Cardiac fibroblast (primary cell): ENCODE data around the gene CD276.
"Not testable (repeated sequence)": the region's sequence is repeated elsewhere in the genome, so short reads cannot be mapped to it uniquely, and the experiment has no call there.

Experiments used
- DNase-seq, 2 donors: peaks; one replicate each; pipeline versions ENCODE4 v3.0.0 to v3.0.0-alpha.2; 2010; ENCODE audit warnings: low read depth in 2 of 2
- H3K4me3 ChIP-seq, 2 donors: replicated peaks in 1 of 2; 1 replicate in 1 of 2; 2 replicates in 1 of 2; pipeline ENCODE4 v1.5.1; 2011; ENCODE audit warnings: low read depth in 2 of 2, low read length in 2 of 2, mild to moderate bottlenecking in 2 of 2, moderate library complexity in 1 of 2
- CTCF ChIP-seq: IDR thresholded peaks from one replicate; pipeline ENCODE4 v1.5.1; 2011; ENCODE audit warnings: low read depth, mild to moderate bottlenecking, low read length, inconsistent platforms

CD276 gene

GRCh38 chr15:73694419-73694818 is 10.2 kb downstream of the CD276 start:
- H3K4me3 ChIP-seq, result no peak overlapping the region
- peak; percentile 17 to 68 for DNase-seq
- TF ChIP-seq CTCF, result no peak

- no peak for DNase-seq
- TF ChIP-seq CTCF, result no peak
- no peak overlapping the region for H3K4me3 ChIP-seq
Observed at GRCh38 chr15:73695773-73696640, 11.8 kb downstream of the CD276 start.

GRCh38 chr15:73696641-73697001 is 12.4 kb downstream of the CD276 start:
- no peak overlapping the region for H3K4me3 ChIP-seq
- no peak for TF ChIP-seq CTCF
- no peak for DNase-seq

GRCh38 chr15:73697033-73697467 is 12.9 kb downstream of the CD276 start:
- peak; percentile 95 to 98 for DNase-seq
- H3K4me3 ChIP-seq, result no peak overlapping the region
- no peak for TF ChIP-seq CTCF

GRCh38 chr15:73699249-73700040 is 15.3 kb downstream of the CD276 start:
- no peak overlapping the region for H3K4me3 ChIP-seq
- TF ChIP-seq CTCF, result no peak
- DNase-seq, result no peak

GRCh38 chr15:73700041-73700842 is 16.1 kb downstream of the CD276 start:
- peak; percentile 88 to 89 for DNase-seq
- no peak overlapping the region for H3K4me3 ChIP-seq
- TF ChIP-seq CTCF, result peak; percentile 90

- not testable (repeated sequence) for H3K4me3 ChIP-seq, DNase-seq
Observed at GRCh38 chr15:73702311-73703239, 18.4 kb downstream of the CD276 start.

- not testable (repeated sequence) for DNase-seq, H3K4me3 ChIP-seq
Observed at GRCh38 chr15:73703601-73704000, 19.4 kb downstream of the CD276 start.
